ENCODE measurements around the gene RAF1.
A peak's percentile ranks its signal among the peaks of the same experiment; 100 is the strongest.
"Not testable (repeated sequence)": the region's sequence is repeated elsewhere in the genome, so short reads cannot be mapped to it uniquely, and the experiment has no call there.

RAF1 gene

DNA sequence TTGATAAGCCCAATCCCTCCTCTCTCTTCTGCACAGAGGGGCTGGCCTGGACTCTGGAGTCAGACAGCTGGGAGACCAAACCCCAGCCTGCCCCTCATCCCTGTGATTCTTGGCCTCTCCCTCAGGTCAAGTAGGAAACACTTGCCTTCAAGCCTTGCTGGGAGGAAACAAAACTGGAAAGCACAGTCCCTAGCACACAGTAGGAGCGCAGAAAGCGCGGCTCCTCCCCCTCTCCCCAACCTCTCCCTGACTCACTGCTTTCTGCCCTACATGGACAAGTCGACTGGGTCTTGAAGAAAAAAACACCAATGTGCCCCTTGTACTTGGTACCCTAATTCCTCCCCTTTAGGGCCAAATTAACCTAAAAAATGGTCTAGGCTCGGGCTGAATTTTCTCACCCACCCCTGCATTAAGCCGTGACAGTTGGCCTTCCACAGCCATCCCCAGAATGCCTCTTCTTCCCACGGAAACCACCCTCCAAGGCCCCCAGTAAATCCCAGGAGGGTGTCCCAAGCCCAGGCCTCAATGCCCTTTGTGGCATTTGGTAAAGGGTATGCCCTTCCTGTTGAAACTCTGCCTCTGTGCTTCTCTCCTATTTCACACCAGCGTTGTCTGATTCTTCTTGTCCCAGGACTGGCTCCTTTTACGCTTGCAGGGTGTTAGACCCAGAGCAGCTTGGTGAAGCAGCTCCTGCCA is 11.3 kb upstream of the RAF1 start:
- DNase-seq, result no peak

DNA sequence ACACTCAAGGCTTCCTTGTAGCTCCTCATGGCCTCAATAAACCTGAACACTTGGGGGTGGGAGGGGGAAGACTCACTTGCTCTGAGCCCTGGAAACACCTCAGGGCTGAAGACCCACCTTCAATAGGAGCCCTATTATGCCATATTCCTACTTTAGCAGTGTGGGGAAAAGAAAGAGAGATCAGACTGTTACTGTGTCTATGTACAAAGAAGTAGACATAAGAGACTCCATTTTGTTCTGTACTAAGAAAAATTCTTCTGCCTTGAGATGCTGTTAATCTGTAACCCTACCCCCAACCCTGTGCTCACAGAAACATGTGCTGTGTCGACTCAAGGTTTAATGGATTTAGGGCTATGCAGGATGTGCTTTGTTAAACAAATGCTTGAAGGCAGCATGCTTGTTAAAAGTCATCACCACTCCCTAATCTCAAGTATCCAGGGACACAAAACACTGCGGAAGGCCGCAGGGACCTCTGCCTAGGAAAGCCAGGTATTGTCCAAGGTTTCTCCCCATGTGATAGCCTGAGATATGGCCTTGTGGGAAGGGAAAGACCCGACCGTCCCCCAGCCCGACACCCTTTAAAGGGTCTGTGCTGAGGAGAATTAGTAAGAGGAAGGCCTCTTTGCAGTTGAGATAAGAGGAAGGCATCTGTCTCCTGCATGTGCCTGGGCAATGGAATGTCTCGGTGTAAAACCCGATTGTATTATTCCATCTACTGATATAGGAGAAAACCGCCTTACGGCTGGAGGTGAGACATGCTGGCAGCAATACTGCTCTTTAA is 10.2 kb upstream of the RAF1 start:
- not testable (repeated sequence) for DNase-seq

DNA sequence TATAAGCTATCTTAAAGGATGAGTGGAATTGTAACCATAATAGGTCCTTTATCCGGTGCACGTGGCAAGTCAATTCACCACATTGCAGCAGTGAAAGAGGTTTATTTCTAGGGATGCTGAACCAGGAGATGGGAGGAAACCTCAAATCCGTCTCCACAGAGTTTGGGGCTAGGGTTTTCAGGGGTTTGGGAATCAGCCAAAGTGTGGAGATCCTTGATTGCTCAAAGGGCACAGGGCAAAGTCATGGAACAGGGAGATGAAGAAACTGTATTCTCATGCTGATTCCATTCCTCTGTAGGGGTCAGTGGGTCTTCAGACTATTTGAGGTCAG is 7.2 kb upstream of the RAF1 start:
- DNase-seq, result no peak

DNA sequence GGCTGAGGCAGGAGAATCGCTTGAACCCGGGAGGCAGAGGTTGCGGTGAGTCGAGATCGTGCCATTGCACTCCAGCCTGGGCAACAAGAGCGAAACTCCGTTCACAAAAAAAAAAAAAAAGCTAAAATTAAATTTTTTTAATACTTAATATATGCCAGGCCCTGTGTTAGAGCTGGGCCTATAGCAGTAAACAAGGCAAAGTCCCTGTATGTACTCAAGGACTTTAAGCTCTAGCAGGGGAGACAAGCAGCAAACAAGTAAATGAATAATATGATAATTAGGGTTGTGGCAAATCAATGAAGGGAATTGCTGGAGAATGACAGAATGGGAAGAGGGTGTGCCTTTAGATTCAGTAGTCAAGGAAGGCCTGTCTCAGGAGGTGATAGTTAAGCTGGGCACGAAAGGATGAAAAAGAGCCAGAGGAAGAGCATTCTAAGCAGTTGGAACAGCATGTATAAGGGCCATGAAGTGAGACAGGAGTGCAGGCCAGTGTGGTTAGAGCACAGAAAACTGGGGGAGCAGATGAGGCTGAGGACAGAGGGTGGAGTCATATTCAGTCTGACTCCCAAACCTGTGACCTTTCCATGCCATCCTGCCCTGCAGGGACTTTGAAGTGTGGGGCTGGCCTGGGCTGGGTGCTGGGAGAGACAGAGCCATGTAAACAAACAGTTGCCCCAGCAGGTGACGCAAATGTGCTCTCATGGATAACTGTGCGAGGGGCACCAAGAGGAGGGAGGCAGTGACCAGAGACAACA is 6.6 kb upstream of the RAF1 start:
- DNase-seq, result no peak

- no peak for DNase-seq
Measured at GRCh38 chr3:12663401-12663935, 449 bp downstream of the RAF1 start.

DNA sequence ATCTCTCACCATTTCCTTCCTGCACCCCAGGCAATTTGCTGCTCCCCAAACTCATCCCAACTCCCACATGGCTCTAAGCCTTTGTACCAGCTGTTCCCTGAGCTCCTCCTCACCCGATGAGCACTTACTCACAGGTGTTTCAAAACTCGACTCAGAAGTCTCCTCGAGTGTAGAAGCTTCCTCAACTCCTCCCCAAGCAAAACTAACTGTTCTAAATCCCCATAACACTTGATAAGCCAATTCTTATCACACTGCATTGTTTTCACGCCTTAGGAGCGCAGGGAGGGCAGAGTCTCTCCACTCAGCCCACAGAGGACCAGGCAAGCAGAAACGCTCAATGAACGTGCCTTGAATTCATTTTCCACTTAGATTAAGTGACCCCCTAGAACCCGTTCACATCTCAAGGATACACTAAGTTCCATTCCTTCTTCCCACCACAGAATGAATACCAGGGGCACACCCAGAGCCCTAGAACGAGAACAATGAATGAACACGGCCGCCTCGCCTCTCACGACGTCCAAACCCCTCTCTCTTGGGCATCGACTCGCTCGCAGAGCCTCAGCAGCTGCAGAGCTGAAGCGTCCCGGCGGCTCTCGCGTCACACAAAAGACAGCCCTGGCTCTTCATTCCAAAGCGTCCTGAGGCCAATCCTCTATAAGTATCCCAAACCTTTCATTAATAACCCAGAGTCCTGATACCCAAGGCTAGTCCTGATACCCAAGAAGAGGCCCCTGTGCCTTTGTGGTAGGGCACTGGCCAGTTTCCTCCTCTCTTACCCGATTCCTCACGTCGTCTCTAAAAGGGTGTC is 1.1 kb downstream of the RAF1 start:
- DNase-seq, result peak; percentile 69

DNA sequence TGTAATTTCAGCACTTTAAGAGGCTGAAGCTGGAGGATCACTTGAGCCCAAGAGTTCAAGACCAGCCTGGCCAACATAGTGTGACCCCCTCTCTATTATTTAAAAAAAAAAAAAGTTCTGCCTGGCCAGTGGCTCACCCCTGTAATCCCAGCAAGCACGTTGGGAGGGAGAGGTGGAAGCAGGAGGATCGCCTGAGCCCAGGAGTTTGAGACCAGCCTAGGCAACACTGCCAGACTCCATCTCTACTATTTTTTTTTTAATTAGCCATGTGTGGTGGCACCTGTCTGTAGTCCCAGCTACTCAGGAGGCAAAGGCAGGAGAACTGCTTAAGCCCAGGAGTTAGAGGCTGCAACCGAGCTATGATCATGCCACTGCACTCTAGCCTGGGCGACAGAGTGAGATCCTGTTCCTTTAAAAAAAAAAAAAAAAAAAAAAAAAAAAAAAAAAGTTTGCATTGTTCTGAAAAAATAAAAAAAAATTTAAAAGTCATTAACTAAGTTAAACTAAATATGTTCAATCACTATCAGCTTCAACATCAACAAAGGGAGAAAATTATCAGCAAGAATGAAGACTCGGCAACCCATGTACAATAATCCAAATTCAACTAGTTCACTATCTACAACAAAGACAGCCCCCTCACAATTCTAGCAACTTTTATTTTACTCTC is 1.9 kb downstream of the RAF1 start:
- no peak for DNase-seq

DNA sequence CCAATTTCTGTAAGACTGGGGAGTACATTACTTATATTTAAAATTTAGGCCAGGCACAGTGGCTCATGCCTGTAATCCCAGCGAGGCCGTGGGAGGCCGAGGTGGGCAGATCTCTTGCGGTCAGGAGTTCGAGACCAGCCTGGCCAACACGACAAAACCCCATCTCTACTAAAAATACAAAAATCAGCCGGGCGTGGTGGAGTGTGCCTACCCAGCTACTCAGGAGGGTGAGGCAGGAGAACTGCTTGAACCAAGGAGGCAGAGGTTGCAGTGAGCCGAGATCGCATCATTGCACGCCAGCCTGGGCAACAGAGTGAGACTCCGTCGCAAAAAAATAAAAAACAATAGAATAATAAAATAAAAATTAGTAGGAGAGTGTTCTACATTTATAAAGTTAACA is 2.5 kb downstream of the RAF1 start:
- DNase-seq, result not testable (repeated sequence)

DNA sequence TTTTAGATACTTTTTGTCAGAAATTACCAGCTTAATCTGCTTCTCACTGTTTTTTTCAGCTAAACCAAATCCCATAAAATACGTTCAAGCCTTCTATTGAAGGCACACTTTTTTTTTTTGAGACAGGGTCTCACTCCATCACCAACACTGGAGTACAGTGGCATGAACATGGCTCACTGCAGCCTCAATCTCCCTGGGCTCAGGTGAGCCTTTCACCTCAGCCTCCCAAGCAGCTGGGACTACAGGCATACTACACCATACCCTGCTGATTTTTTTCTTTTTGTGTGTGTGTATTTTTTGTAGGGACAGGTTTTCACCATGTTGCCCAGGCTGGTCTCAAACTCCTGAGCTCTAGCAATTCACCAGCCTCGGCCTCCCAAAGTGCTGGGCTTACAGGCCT is 3.7 kb downstream of the RAF1 start:
- no peak for DNase-seq

- no peak for DNase-seq
Measured at GRCh38 chr3:12659316-12660015, 4.5 kb downstream of the RAF1 start.

DNA sequence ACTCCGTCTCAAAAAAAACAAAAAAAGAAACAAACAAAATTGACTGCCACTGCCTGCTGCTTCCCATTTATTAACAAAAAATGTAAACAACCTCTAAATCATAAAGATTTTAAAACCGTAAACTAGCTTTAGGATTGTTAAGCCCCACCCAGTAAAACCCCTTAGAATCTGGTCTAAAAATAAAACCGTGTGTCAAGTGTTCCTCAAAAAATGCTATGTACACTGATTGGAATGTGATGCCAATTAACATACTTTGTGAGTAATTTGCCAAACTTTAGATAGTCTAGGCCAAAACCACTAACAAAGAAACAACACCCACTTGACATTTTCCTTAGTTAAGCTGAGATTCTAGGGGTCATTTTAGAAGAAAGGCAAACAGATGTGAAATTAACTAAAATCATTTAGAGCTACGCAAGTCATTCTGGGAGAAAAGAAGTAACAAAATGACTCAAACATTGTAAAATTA is 5.3 kb downstream of the RAF1 start:
- no peak for DNase-seq

GRCh38 chr3:12656850-12657249 is 7.1 kb downstream of the RAF1 start:
- no peak for DNase-seq

DNA sequence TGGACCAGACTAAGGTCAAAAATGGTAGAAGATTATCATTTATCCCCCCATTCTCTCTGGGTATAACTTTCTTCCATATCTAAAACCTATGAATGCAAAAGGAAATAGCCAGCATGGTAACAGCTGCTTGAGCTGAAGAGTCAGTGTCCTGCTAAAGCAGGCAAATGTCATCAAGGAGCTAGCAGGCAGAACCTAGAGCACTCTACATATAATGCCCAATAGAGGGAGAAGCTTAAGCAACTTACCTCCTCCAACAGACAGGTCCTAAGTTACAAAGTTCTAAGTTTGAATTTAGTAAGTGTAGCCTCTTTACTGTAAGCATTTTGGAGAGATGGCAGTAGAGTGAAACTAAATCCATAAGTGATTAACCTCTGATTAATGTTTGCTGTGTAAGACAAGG is 7.7 kb downstream of the RAF1 start:
- DNase-seq, result no peak

GRCh38 chr3:12655701-12656100 is 8.2 kb downstream of the RAF1 start:
- no peak for DNase-seq

- DNase-seq, result no peak
Measured at GRCh38 chr3:12653747-12654146, 10.2 kb downstream of the RAF1 start.

DNA sequence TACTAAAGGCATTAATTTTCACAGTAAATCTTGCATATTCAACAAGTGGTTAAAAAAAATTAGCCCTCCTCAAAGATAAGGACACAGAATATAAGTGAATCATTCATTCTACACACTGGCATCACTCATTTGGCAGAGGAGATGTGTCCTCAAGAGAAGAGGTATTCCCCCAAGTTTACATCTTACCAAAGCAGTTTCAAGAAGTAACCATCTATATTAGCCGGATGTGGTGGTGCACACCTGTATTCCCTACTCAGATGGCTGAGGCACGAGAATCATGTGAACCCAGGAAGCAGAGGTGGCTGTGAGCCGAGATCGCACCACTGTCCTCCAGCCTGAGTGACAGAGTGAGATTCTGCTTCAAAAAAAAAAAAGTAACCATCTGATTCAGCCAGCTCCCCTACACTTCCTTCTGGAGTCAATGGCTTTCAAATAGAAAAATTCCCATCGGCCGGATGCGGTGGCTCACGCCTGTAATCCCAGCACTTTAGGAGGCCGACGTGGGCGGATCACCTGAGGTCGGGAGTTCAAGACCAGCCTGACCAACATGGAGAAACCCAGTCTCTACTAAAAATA is 15.4 kb downstream of the RAF1 start:
- no peak for DNase-seq

DNA sequence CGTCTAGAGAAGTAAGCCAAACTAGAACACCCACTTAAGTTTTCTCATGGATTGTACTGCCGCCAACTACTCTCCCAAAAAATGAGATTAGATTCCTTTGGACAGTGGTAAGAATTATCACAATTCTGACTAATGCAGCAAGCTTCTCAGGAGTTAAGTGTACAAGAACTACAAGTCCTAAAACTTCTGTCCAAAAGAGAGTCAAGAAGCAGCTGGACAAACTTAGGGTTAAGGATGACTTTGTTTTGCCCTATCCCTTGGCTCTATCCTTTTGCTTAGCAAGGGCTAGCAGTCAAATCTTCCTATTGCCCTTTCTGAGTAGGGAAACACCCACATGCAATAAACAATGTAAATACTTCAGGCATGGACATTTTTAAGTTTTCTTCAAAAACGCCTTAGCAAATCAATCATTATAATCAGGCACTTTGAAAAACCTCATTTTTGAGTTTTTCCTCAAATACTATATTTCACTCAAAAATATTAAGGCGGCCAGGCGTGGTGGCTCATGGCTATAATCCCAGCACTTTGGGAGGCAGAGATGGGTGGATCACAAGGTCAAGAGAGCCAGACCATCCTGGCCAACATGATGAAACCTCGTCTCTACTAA is 19.5 kb downstream of the RAF1 start:
- DNase-seq, result no peak

DNA sequence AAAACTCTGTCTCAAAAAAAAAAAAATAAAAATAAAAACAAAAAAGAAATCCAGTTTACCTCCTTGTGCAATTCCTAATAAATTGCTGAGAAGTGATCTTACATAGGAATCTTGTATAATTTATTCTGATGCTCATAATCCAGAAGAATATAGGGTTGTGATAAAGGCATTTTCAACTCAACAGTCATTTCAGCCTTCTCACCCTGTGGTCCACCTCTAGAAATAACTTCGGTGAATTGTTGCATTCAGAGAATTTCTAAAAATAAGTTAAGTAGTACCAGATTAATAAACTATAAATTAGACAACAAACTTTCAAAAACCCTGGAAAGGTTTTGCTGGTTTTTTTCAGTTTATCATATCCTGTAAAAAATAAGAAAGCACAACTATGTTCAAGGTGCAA is 20.2 kb downstream of the RAF1 start:
- DNase-seq, result no peak

DNA sequence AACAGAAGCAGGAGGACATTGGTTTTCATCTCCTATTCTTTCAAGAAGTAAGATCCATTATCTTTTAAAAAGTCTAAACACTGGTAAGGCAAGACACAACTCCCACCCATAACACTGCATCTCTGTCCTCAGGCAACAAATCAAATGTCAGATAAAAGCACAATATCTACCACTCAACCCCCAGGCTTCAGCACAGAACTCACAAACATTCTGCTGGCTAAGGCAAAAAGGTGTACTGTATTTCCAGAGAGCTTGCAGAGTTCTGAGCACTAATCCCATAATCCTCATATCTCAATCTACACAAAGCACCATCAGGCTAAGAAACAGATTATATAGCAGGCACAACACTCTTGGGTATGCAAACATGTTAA is 20.9 kb downstream of the RAF1 start:
- no peak for DNase-seq

DNA sequence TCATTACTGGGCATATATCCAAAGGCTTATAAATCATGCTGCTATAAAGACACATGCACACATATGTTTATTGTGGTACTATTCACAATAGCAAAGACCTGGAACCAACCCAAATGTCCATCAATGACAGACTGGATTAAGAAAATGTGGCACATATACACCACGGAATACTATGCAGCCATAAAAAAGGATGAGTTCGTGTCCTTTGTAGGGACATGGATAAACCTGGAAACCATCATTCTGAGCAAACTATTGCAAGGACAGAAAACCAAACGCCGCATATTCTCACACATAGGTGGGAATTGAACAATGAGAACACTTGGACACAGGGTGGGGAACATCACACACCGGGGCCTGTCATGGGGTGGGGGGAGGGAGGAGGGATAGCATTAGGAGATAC is 23.1 kb downstream of the RAF1 start:
- not testable (repeated sequence) for DNase-seq

- DNase-seq, result no peak
Measured at GRCh38 chr3:12638105-12638504, 25.8 kb downstream of the RAF1 start.

Data from right forelimb (tissue), 1 donor.